MM.1S (cell line): Measurements from ENCODE around the gene ZBTB7A.

Source experiments
- DNase-seq: peaks from one replicate; pipeline ENCODE4 v3.0.0-alpha.2; 2015
- H2AFZ ChIP-seq: fragments of 300-600 bp; sonication (generic); 2 replicates; pipeline ENCODE4 v1.6.0; 2016; ENCODE audit warnings: antibody characterized with exemption, low read length
- H3F3A ChIP-seq: fragments of 300-600 bp; sonication (generic); 2 replicates; pipeline ENCODE4 v1.6.1; 2016; ENCODE audit warnings: mild to moderate bottlenecking, antibody characterized with exemption, low read length, moderate library complexity, mixed read lengths; ENCODE audit not compliant: insufficient read depth
- H3K27ac ChIP-seq: fragments of 300-600 bp; sonication (generic); 2 replicates; pipeline ENCODE4 v1.5.1; 2016; ENCODE audit warnings: mild to moderate bottlenecking, low read length
- H3K27me3 ChIP-seq: fragments of 300-600 bp; sonication (generic); replicated peaks from 2 replicates; pipeline ENCODE4 v1.6.0; 2016; ENCODE audit warnings: low read length; ENCODE audit not compliant: insufficient read depth
- H3K36me3 ChIP-seq: fragments of 300-600 bp; sonication (generic); replicated peaks from 2 replicates; pipeline ENCODE4 v1.6.1; 2016; ENCODE audit warnings: mild to moderate bottlenecking, low read length, mixed read lengths; ENCODE audit not compliant: insufficient read depth
- H3K4me1 ChIP-seq: fragments of 300-600 bp; sonication (generic); 2 replicates; pipeline ENCODE4 v1.6.1; 2016; ENCODE audit warnings: low read length, mixed read lengths
- H3K4me2 ChIP-seq: fragments of 300-600 bp; sonication (generic); 2 replicates; pipeline ENCODE4 v1.6.0; 2016; ENCODE audit warnings: low read depth, low read length
- H3K4me3 ChIP-seq: fragments of 300-600 bp; sonication (generic); 2 replicates; pipeline ENCODE4 v1.5.1; 2016; ENCODE audit warnings: low read length, mixed read lengths
- H3K79me2 ChIP-seq: fragments of 300-600 bp; sonication (generic); 2 replicates; pipeline ENCODE4 v1.6.1; 2016; ENCODE audit warnings: mixed run types, low read length, mixed read lengths
- H3K9ac ChIP-seq: fragments of 300-600 bp; sonication (generic); 2 replicates; pipeline ENCODE4 v1.6.1; 2016; ENCODE audit warnings: low read length, mixed read lengths
- H3K9me2 ChIP-seq: fragments of 300-600 bp; sonication (generic); replicated peaks from 2 replicates; pipeline ENCODE4 v1.6.1; 2016; ENCODE audit warnings: mild to moderate bottlenecking, low read length, mixed read lengths; ENCODE audit not compliant: insufficient read depth
- H3K9me3 ChIP-seq: fragments of 300-600 bp; sonication (generic); replicated peaks from 2 replicates; pipeline ENCODE4 v1.6.1; 2016; ENCODE audit warnings: mild to moderate bottlenecking, low read length, mixed read lengths; ENCODE audit not compliant: insufficient read depth
- H4K20me1 ChIP-seq: fragments of 300-600 bp; sonication (generic); 2 replicates; pipeline ENCODE4 v1.6.1; 2016; ENCODE audit warnings: mild to moderate bottlenecking, low read length, moderate library complexity, mixed read lengths; ENCODE audit not compliant: insufficient read depth
- CTCF ChIP-seq: fragments of 300-600 bp; sonication (generic); IDR thresholded peaks from 2 replicates; pipeline ENCODE4 v1.5.1; 2016; ENCODE audit warnings: antibody characterized with exemption, low read length, mixed read lengths
- EZH2 ChIP-seq: fragments of 300-600 bp; sonication (generic); optimal IDR thresholded peaks from 2 replicates; pipeline ENCODE3; 2017; ENCODE audit warnings: low read depth, mild to moderate bottlenecking, antibody characterized with exemption, low read length, mixed read lengths
- EZH2phosphoT487 ChIP-seq: fragments of 300-600 bp; sonication (generic); IDR thresholded peaks from 2 replicates; pipeline ENCODE4 v1.6.1; 2018; ENCODE audit warnings: antibody characterized with exemption, low read length

ZBTB7A gene

DNA sequence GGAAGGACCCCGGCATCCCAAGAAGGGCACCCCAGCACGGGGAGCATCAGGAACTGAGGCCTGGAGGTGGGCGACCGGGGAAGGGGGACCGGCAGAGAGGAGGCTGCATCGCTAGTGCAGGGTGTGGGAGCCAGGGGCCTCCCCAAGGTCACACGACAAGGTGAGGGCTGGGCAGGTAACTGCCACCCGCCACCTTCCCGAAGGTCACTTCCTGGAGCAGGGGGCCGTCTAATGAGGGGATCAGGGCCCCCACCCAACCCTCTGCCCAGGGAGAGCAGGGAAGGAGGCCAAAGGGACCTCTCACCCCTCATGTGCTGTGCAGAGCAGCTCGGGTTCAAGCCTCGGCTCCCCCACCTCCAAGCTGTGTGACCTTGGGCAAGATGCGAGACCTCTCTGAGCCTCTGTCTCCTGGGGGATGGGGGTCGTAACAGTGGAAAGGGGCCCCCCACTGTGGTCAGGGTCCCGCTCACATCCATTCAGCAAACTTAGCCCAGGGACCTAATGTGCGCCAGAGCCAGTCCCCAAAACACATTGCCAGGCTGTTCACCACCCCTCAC is 6.0 kb downstream of the ZBTB7A start:
- no peak overlapping the region for H3K27ac ChIP-seq
- no peak for DNase-seq
- no peak overlapping the region for H3K4me3 ChIP-seq
- H3K27me3 ChIP-seq = no peaks in the 10 kb centered on the region
- no peak overlapping the region for H3K9ac ChIP-seq
- H3K36me3 ChIP-seq = no peaks in the 10 kb centered on the region
- no peaks in the 10 kb centered on the region for H3K4me1 ChIP-seq
- no peak overlapping the region for H3K4me2 ChIP-seq
- H4K20me1 ChIP-seq = peaks cover 57% of the 10 kb centered on the region
- no peak for TF ChIP-seq EZH2phosphoT487
- no peak for TF ChIP-seq EZH2
- TF ChIP-seq CTCF = no peak
- H3K79me2 ChIP-seq = peaks cover 94% of the 10 kb centered on the region
- H3K9me2 ChIP-seq = no peaks in the 10 kb centered on the region
- no peak overlapping the region for H2AFZ ChIP-seq
- H3K9me3 ChIP-seq = no peaks in the 10 kb centered on the region
- no peaks in the 10 kb centered on the region for H3F3A ChIP-seq

DNA sequence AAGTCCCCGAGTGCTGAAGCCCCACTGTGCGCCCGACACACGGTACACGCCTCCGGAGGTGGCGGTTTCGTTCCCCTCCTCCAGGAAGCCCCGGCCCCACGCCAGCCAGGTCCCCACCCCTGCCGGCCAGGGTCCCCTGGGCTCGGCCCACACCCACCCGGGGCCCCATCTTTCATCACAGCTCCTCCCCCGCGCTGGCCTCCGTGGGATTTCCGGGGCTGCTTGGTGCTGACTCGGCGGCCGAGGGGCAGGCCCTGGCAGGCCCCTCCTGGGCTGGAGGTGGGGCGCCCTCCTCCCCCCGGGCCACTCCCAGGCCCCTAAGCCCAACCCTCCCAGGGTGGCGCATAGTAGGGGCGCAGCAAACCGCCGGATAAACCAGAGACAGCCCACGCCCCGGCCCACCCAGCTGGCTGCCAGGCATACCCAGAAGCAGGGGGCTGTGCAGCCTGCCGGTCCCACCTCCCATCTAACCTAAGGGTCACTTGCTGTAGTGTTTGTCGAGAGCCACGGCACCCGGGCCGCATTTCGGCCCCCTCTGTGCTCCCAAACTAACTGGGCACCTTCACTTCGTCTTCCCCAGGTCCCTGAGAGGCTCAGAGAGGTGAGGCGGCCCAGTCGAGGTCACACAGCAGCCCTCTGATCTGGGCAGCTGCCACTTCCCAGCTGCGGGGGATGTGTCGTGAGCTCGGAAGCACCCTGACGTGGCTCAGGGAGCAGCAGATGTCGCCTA is 6.6 kb downstream of the ZBTB7A start:
- H3K27me3 ChIP-seq = no peaks in the 10 kb centered on the region
- no peak overlapping the region for H3K4me2 ChIP-seq
- H3K27ac ChIP-seq = no peak overlapping the region
- peaks cover 58% of the 10 kb centered on the region for H4K20me1 ChIP-seq
- no peaks in the 10 kb centered on the region for H3K4me1 ChIP-seq
- H3K36me3 ChIP-seq = no peaks in the 10 kb centered on the region
- peaks cover 98% of the 10 kb centered on the region for H3K79me2 ChIP-seq
- no peak for TF ChIP-seq EZH2
- TF ChIP-seq CTCF = no peak
- no peak for TF ChIP-seq EZH2phosphoT487
- H3F3A ChIP-seq = no peaks in the 10 kb centered on the region
- no peaks in the 10 kb centered on the region for H3K9me2 ChIP-seq
- H3K4me3 ChIP-seq = no peak overlapping the region
- H3K9ac ChIP-seq = no peak overlapping the region
- no peak overlapping the region for H2AFZ ChIP-seq
- H3K9me3 ChIP-seq = no peaks in the 10 kb centered on the region
- DNase-seq = no peak

GRCh38 chr19:4059453-4059871 is 7.2 kb downstream of the ZBTB7A start:
- no peak overlapping the region for H3K4me2 ChIP-seq
- H3K27me3 ChIP-seq = no peaks in the 10 kb centered on the region
- TF ChIP-seq EZH2 (no peak), EZH2phosphoT487 (no peak), CTCF (no peak)
- no peaks in the 10 kb centered on the region for H3K9me3 ChIP-seq
- H3K27ac ChIP-seq = no peak overlapping the region
- H3K9ac ChIP-seq = no peak overlapping the region
- no peaks in the 10 kb centered on the region; the same call in 1 of the 2 replicates for H3K36me3 ChIP-seq
- H3K4me3 ChIP-seq = no peak overlapping the region
- H3K9me2 ChIP-seq = no peaks in the 10 kb centered on the region
- H3K79me2 ChIP-seq = peaks cover 98% of the 10 kb centered on the region
- no peaks in the 10 kb centered on the region for H3K4me1 ChIP-seq
- DNase-seq = no peak
- H3F3A ChIP-seq = no peaks in the 10 kb centered on the region
- peaks cover 58% of the 10 kb centered on the region for H4K20me1 ChIP-seq
- H2AFZ ChIP-seq = no peak overlapping the region
